ENCODE measurements around the gene SHISAL2A. TPM values are rescaled to one million over a fixed set of nuclear protein-coding genes. Genes with fewer than 3 reads are reported as not detected.

SHISAL2A gene
- total and polyA plus RNA-seq, 2 donors (not counting 1 experiment from before 2014, with no cell fraction given) = not detected

- TF ChIP-seq CTCF (conservative IDR thresholded peaks at IDR 0.05 in 1 of 2, IDR thresholded peaks at IDR 0.05 in 1 of 2; ENCODE audit: low read depth in 1 of 2, low read length in 2 of 2) (no peak), EZH2 (IDR thresholded peaks at IDR 0.05; ENCODE audit: low read length, missing control alignments) (no peak)
- no peaks in the 10 kb centered on the region for H3K9me3 ChIP-seq (ENCODE audit: control insufficient read depth, insufficient read depth, low read depth, low read length)
- no peak overlapping the region for H3K4me3 ChIP-seq (replicated peaks in 1 of 4; ENCODE audit: control extremely low read depth in 1 of 4, insufficient read depth in 1 of 4, low read depth in 3 of 4, low read length in 4 of 4)
- no peak overlapping the region for H3K4me2 ChIP-seq (ENCODE audit: extremely low read depth, insufficient read depth, low read length)
- H3K27me3 ChIP-seq (ENCODE audit: control insufficient read depth, insufficient read depth, low read length) = peaks cover 2% of the 10 kb centered on the region
- no peaks in the 10 kb centered on the region for H3K36me3 ChIP-seq (ENCODE audit: control insufficient read depth, insufficient read depth, low read length)
- DNase-seq (ENCODE audit: low read depth in 2 of 2) = no peak
- H3K79me2 ChIP-seq (ENCODE audit: control insufficient read depth, insufficient read depth, low read length) = no peaks in the 10 kb centered on the region
- H4K20me1 ChIP-seq (ENCODE audit: control insufficient read depth, extremely low read depth, insufficient read depth, low read length) = no peaks in the 10 kb centered on the region
- H2AFZ ChIP-seq (ENCODE audit: low read length) = no peak overlapping the region
- no peak overlapping the region for H3K27ac ChIP-seq (ENCODE audit: insufficient read depth, low read length)
- no peaks in the 10 kb centered on the region for H3K4me1 ChIP-seq (ENCODE audit: control insufficient read depth, extremely low read depth, insufficient read depth, low read length)
- H3K9ac ChIP-seq (ENCODE audit: insufficient read depth, low read length) = no peak overlapping the region
Observed at GRCh38 chr1:52658795-52659194, 25.8 kb downstream of the SHISAL2A start.

GRCh38 chr1:52659356-52659755 is 26.4 kb downstream of the SHISAL2A start:
- no peaks in the 10 kb centered on the region for H3K36me3 ChIP-seq (ENCODE audit: control insufficient read depth, insufficient read depth, low read length)
- no peak overlapping the region for H3K4me2 ChIP-seq (ENCODE audit: extremely low read depth, insufficient read depth, low read length)
- H3K27ac ChIP-seq (ENCODE audit: insufficient read depth, low read length) = no peak overlapping the region
- no peak overlapping the region for H3K4me3 ChIP-seq (replicated peaks in 1 of 4; ENCODE audit: control extremely low read depth in 1 of 4, insufficient read depth in 1 of 4, low read depth in 3 of 4, low read length in 4 of 4)
- no peaks in the 10 kb centered on the region for H4K20me1 ChIP-seq (ENCODE audit: control insufficient read depth, extremely low read depth, insufficient read depth, low read length)
- no peak overlapping the region for H3K9ac ChIP-seq (ENCODE audit: insufficient read depth, low read length)
- no peaks in the 10 kb centered on the region for H3K4me1 ChIP-seq (ENCODE audit: control insufficient read depth, extremely low read depth, insufficient read depth, low read length)
- no peaks in the 10 kb centered on the region for H3K79me2 ChIP-seq (ENCODE audit: control insufficient read depth, insufficient read depth, low read length)
- peak in 1 of 2 donors; percentile 9 for DNase-seq (ENCODE audit: low read depth in 2 of 2)
- no peak overlapping the region for H2AFZ ChIP-seq (ENCODE audit: low read length)
- H3K9me3 ChIP-seq (ENCODE audit: control insufficient read depth, insufficient read depth, low read depth, low read length) = no peaks in the 10 kb centered on the region
- peaks cover 2% of the 10 kb centered on the region for H3K27me3 ChIP-seq (ENCODE audit: control insufficient read depth, insufficient read depth, low read length)
- TF ChIP-seq EZH2 (IDR thresholded peaks at IDR 0.05; ENCODE audit: low read length, missing control alignments) (no peak), CTCF (conservative IDR thresholded peaks at IDR 0.05 in 1 of 2, IDR thresholded peaks at IDR 0.05 in 1 of 2; ENCODE audit: low read depth in 1 of 2, low read length in 2 of 2) (no peak)

GRCh38 chr1:52659851-52660596 is 27.1 kb downstream of the SHISAL2A start:
- Histone ChIP-seq H3K36me3 (ENCODE audit: control insufficient read depth, insufficient read depth, low read length) (no peaks in the 10 kb centered on the region), H2AFZ (ENCODE audit: low read length) (no peak overlapping the region)

More at GRCh38 chr1:52659851-52660596, 27.1 kb downstream of the SHISAL2A start:
- no peak overlapping the region for H3K27ac ChIP-seq (ENCODE audit: insufficient read depth, low read length)
- no peaks in the 10 kb centered on the region for H3K4me1 ChIP-seq (ENCODE audit: control insufficient read depth, extremely low read depth, insufficient read depth, low read length)
- no peaks in the 10 kb centered on the region for H3K9me3 ChIP-seq (ENCODE audit: control insufficient read depth, insufficient read depth, low read depth, low read length)
- H3K4me2 ChIP-seq (ENCODE audit: extremely low read depth, insufficient read depth, low read length) = no peak overlapping the region
- no peak for DNase-seq (ENCODE audit: low read depth in 2 of 2)
- peaks cover 2% of the 10 kb centered on the region for H3K27me3 ChIP-seq (ENCODE audit: control insufficient read depth, insufficient read depth, low read length)
- H3K9ac ChIP-seq (ENCODE audit: insufficient read depth, low read length) = no peak overlapping the region
- H3K4me3 ChIP-seq (replicated peaks in 1 of 4; ENCODE audit: control extremely low read depth in 1 of 4, insufficient read depth in 1 of 4, low read depth in 3 of 4, low read length in 4 of 4) = no peak overlapping the region
- H4K20me1 ChIP-seq (ENCODE audit: control insufficient read depth, extremely low read depth, insufficient read depth, low read length) = no peaks in the 10 kb centered on the region
- TF ChIP-seq EZH2 (IDR thresholded peaks at IDR 0.05; ENCODE audit: low read length, missing control alignments) (no peak), CTCF (conservative IDR thresholded peaks at IDR 0.05 in 1 of 2, IDR thresholded peaks at IDR 0.05 in 1 of 2; ENCODE audit: low read depth in 1 of 2, low read length in 2 of 2) (no peak)
- H3K79me2 ChIP-seq (ENCODE audit: control insufficient read depth, insufficient read depth, low read length) = no peaks in the 10 kb centered on the region

Data from fibroblast of lung (primary cell).